B cell (primary cell): ENCODE measurements around the gene PAK2.

Experiments used
- CTCF ChIP-seq: fragments of 200-600 bp; IDR thresholded peaks from one replicate; pipeline ENCODE4 v1.8.0; 2022; ENCODE audit warnings: antibody characterized with exemption, mild to moderate bottlenecking
- EZH2 ChIP-seq: IDR thresholded peaks from 2 replicates; pipeline ENCODE4 v1.6.1; 2012; ENCODE audit warnings: borderline replicate concordance, low read depth, mild to moderate bottlenecking, moderate library complexity, low read length; ENCODE audit not compliant: insufficient read depth, poor library complexity, severe bottlenecking

GRCh38 chr3:196740481-196741248 is 1.0 kb downstream of the PAK2 start:
- TF ChIP-seq EZH2 (no peak), CTCF (no peak)
